Panc1 (cell line): ENCODE results near the gene SERPINI2. TPM values are rescaled to one million over a fixed set of nuclear protein-coding genes. Genes with fewer than 3 reads are reported as not detected.

Experiments
- ATAC-seq: fragments of 200-7000 bp; cut with Tn5 transposase; 2 replicates; pipeline ENCODE4 v1.9.1; 2020; ENCODE audit warnings: mild to moderate bottlenecking, moderate library complexity
- BruUV-seq: library from RNA; stranded (reverse); fragments of 400-500 nt; replicated peaks from 2 replicates; lab custom pipeline; 2021; lab: Mats Ljungman, UMichigan
- CTCF ChIA-PET: fragments of 300-600 bp; sonication (Branson Sonifier 250); formaldehyde crosslinking; loops from one replicate; lab custom pipeline; 2022; ENCODE audit warnings: antibody characterized with exemption; lab: Charles Lee
- POLR2A ChIA-PET: fragments of 300-600 bp; sonication (Branson Sonifier 250); formaldehyde crosslinking; loops from one replicate; lab custom pipeline; 2022; ENCODE audit warnings: antibody characterized with exemption; lab: Charles Lee
- DNase-seq: peaks from one replicate; pipeline ENCODE4 v3.0.0-alpha.2; 2010; ENCODE audit warnings: low read depth, low spot score
- H3K27ac ChIP-seq: 2 replicates; pipeline ENCODE4 v1.5.1; 2011; ENCODE audit warnings: mild to moderate bottlenecking, low read length, inconsistent platforms
- H3K27me3 ChIP-seq: fragments of 200-500 bp; sonication (Bioruptor generic); 2 replicates; pipeline ENCODE4 v1.6.0; 2014; ENCODE audit warnings: low read length, inconsistent platforms; ENCODE audit not compliant: control insufficient read depth, insufficient read depth
- H3K36me3 ChIP-seq: fragments of 200-500 bp; sonication (Bioruptor generic); 2 replicates; pipeline ENCODE4 v1.5.1; 2014; ENCODE audit warnings: inconsistent platforms, mild to moderate bottlenecking, low read length, moderate library complexity; ENCODE audit not compliant: control insufficient read depth, insufficient read depth
- H3K4me1 ChIP-seq: 2 replicates; pipeline ENCODE4 v1.5.1; 2011; ENCODE audit warnings: inconsistent platforms, mild to moderate bottlenecking, low read length, moderate library complexity; ENCODE audit not compliant: control insufficient read depth, insufficient read depth
- H3K4me3 ChIP-seq, 2 experiments: 2 replicates each; pipeline ENCODE4 v1.5.1; 2011 to 2012; ENCODE audit warnings: low read depth in 2 of 2, low read length in 2 of 2, mild to moderate bottlenecking in 2 of 2, inconsistent platforms in 1 of 2, moderate library complexity in 1 of 2
- H3K9me3 ChIP-seq: fragments of 200-500 bp; sonication (Bioruptor generic); 2 replicates; pipeline ENCODE4 v1.5.1; 2014; ENCODE audit warnings: low read depth, mild to moderate bottlenecking, inconsistent platforms, low read length, moderate library complexity; ENCODE audit not compliant: control insufficient read depth, insufficient read depth
- POLR2AphosphoS5 ChIP-seq: IDR thresholded peaks from 2 replicates; pipeline ENCODE4 v1.6.1; 2012; ENCODE audit warnings: mild to moderate bottlenecking, low read depth, low read length, moderate library complexity
- REST ChIP-seq, 2 experiments: IDR thresholded peaks; 2 replicates each; pipeline ENCODE4 v1.6.1; 2011 to 2012; ENCODE audit warnings: low read depth in 2 of 2, control low read depth in 1 of 2, low read length in 1 of 2, mild to moderate bottlenecking in 1 of 2, moderate library complexity in 1 of 2; ENCODE audit not compliant: insufficient read depth in 1 of 2
- SIN3A ChIP-seq: IDR thresholded peaks from 2 replicates; pipeline ENCODE4 v1.6.1; 2012; ENCODE audit warnings: low read depth, mild to moderate bottlenecking, low read length, moderate library complexity, borderline replicate concordance; ENCODE audit not compliant: insufficient read depth
- TCF7L2 ChIP-seq: IDR thresholded peaks from 2 replicates; pipeline ENCODE4 v1.6.1; 2011; ENCODE audit warnings: mild to moderate bottlenecking, low read depth, low read length, inconsistent platforms
- in situ Hi-C: cut with HindIII; loops from 2 replicates; pipeline ENCODE4 v1.10.0; 2016; ENCODE audit warnings: low sequenced_read_pairs, low pct_unique_long_range_greater_than_20kb
- intact Hi-C: fragments of 100-400 bp; cut with micrococcal nuclease; formaldehyde crosslinking; loops from one replicate; pipeline ENCODE4 v1.10.0; 2022; ENCODE audit not compliant: unreplicated experiment
- total RNA-seq: library from RNA; stranded (reverse); gene quantifications from one replicate; pipeline ENCODE4 v1.2.1, GENCODE V29; 2021; ENCODE audit not compliant: unreplicated experiment
- TF ChIP-seq, protein P1 (sequence below): fragments of 450-650 bp; IDR thresholded peaks from 2 replicates; pipeline ENCODE4 v1.5.1; 2017; ENCODE audit warnings: mild to moderate bottlenecking

The SERPINI2 gene
- total RNA-seq, 1 experiment from 2014 or later = not detected

DNA sequence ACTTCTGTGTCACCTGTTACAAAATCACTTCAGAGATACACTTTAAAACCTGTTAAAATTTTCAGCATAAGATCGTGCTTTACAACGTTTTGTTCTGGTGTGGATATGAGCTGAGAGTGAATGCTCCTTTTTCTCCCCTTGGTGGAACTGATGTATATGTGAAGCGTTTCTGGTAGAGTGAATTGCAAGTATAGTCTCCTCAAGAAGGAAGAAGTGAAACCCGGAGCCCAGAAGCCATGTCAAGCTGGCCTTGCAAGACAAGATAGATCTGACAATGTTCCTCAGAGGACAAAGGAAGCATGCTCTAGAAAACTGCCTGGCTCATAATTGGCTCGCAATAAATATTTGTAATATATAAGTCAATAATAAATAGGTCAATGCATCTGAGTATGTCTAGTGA is 23.6 kb downstream of the SERPINI2 start:
- Histone ChIP-seq H3K4me1 (no peaks in the 10 kb centered on the region), H3K4me3 (no peak overlapping the region), H3K9me3 (no peaks in the 10 kb centered on the region), H3K36me3 (no peaks in the 10 kb centered on the region), H3K27me3 (no peaks in the 10 kb centered on the region), H3K27ac (no peak overlapping the region)
- DNase-seq = no peak
- no peak for ATAC-seq
- intact Hi-C loops (no loop called here), in situ Hi-C loops (no loop called here)
- TF ChIP-seq TCF7L2 (no peak), SIN3A (no peak), POLR2AphosphoS5 (no peak), REST (IDR thresholded peaks at IDR 0.05; ENCODE audit: insufficient read depth in 1 of 2, low read depth in 2 of 2, low read length in 1 of 2) (no peak)
- TF ChIP-seq, protein P1, sequence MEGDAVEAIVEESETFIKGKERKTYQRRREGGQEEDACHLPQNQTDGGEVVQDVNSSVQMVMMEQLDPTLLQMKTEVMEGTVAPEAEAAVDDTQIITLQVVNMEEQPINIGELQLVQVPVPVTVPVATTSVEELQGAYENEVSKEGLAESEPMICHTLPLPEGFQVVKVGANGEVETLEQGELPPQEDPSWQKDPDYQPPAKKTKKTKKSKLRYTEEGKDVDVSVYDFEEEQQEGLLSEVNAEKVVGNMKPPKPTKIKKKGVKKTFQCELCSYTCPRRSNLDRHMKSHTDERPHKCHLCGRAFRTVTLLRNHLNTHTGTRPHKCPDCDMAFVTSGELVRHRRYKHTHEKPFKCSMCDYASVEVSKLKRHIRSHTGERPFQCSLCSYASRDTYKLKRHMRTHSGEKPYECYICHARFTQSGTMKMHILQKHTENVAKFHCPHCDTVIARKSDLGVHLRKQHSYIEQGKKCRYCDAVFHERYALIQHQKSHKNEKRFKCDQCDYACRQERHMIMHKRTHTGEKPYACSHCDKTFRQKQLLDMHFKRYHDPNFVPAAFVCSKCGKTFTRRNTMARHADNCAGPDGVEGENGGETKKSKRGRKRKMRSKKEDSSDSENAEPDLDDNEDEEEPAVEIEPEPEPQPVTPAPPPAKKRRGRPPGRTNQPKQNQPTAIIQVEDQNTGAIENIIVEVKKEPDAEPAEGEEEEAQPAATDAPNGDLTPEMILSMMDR = no peak
- CTCF ChIA-PET = no interaction called here
- POLR2A ChIA-PET = no interaction called here
- no TSS peak for BruUV-seq

- BruUV-seq = no TSS peak
- Histone ChIP-seq H3K36me3 (no peaks in the 10 kb centered on the region), H3K9me3 (no peaks in the 10 kb centered on the region), H3K4me3 (no peak overlapping the region), H3K4me1 (no peaks in the 10 kb centered on the region), H3K27me3 (no peaks in the 10 kb centered on the region), H3K27ac (no peak overlapping the region)
- ATAC-seq = no peak
- CTCF ChIA-PET = no interaction called here
- intact Hi-C loops = no loop called here
- POLR2A ChIA-PET = no interaction called here
- in situ Hi-C loops = no loop called here
- TF ChIP-seq SIN3A = no peak
- no peak for TF ChIP-seq REST (IDR thresholded peaks at IDR 0.05; ENCODE audit: insufficient read depth in 1 of 2, low read depth in 2 of 2, low read length in 1 of 2)
- TF ChIP-seq POLR2AphosphoS5 = no peak
- TF ChIP-seq, protein P1 = no peak
- TF ChIP-seq TCF7L2 = no peak
- DNase-seq = no peak
Measured at GRCh38 chr3:167445491-167445890, 28.4 kb downstream of the SERPINI2 start.
